Measurements from ENCODE around the gene TNIK. TPM values are rescaled to one million over a fixed set of nuclear protein-coding genes. Genes with fewer than 3 reads are reported as not detected.

Gene TNIK
- total and polyA plus RNA-seq, 2 experiments from 2014 or later = 14.6 to 34.3 TPM

DNA sequence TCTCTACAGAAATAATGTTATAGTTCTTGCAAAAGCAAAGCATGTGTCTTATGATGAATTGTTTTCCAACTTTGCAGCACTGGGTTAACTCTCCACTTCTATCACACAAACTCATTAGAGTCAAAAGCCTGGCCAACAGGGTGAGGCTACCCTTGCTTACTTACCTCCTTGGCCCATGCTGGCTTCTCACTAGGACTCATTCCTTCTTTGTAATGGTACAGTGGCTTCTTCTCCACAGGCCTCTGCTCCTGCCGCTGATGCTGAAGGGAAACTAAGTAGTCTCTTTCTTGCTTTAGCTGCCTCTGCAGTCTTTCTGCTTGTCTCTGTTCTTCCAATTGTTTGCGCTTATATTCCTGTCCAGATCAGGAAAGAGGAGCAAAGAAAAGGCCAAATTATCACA, 322.2 kb downstream of the TNIK start:
- H3K27ac ChIP-seq (ENCODE audit: low read depth) = no peak overlapping the region

More for the DNA sequence above, 322.2 kb downstream of the TNIK start:
- H3K9me2 ChIP-seq (ENCODE audit: insufficient read depth) = no peaks in the 10 kb centered on the region
- peaks cover 25% of the 10 kb centered on the region for H3K36me3 Mint-ChIP-seq (ENCODE audit: low read depth)
- H3K4me3 Mint-ChIP-seq = no peak overlapping the region
- H3K27me3 ChIP-seq (ENCODE audit: insufficient read depth) = no peaks in the 10 kb centered on the region
- no peak overlapping the region for H3K4me3 ChIP-seq
- H3F3A ChIP-seq (replicated peaks; ENCODE audit: low read depth) = no peaks in the 10 kb centered on the region
- H3K4me1 ChIP-seq (ENCODE audit: insufficient read depth) = no peaks in the 10 kb centered on the region
- no peak for DNase-seq (ENCODE audit: low spot score)
- no peak overlapping the region for H2AFZ ChIP-seq
- H3K79me2 ChIP-seq (replicated peaks; ENCODE audit: insufficient read depth) = no peaks in the 10 kb centered on the region
- H3K27ac Mint-ChIP-seq = no peak overlapping the region; the same call in 1 of the 2 replicates
- no peaks in the 10 kb centered on the region for H3K27me3 Mint-ChIP-seq (ENCODE audit: insufficient read depth, low read depth, poor library complexity)
- H3K9me3 Mint-ChIP-seq = no peaks in the 10 kb centered on the region
- H3K36me3 ChIP-seq (ENCODE audit: insufficient read depth) = no peaks in the 10 kb centered on the region
- TF ChIP-seq, protein P1, sequence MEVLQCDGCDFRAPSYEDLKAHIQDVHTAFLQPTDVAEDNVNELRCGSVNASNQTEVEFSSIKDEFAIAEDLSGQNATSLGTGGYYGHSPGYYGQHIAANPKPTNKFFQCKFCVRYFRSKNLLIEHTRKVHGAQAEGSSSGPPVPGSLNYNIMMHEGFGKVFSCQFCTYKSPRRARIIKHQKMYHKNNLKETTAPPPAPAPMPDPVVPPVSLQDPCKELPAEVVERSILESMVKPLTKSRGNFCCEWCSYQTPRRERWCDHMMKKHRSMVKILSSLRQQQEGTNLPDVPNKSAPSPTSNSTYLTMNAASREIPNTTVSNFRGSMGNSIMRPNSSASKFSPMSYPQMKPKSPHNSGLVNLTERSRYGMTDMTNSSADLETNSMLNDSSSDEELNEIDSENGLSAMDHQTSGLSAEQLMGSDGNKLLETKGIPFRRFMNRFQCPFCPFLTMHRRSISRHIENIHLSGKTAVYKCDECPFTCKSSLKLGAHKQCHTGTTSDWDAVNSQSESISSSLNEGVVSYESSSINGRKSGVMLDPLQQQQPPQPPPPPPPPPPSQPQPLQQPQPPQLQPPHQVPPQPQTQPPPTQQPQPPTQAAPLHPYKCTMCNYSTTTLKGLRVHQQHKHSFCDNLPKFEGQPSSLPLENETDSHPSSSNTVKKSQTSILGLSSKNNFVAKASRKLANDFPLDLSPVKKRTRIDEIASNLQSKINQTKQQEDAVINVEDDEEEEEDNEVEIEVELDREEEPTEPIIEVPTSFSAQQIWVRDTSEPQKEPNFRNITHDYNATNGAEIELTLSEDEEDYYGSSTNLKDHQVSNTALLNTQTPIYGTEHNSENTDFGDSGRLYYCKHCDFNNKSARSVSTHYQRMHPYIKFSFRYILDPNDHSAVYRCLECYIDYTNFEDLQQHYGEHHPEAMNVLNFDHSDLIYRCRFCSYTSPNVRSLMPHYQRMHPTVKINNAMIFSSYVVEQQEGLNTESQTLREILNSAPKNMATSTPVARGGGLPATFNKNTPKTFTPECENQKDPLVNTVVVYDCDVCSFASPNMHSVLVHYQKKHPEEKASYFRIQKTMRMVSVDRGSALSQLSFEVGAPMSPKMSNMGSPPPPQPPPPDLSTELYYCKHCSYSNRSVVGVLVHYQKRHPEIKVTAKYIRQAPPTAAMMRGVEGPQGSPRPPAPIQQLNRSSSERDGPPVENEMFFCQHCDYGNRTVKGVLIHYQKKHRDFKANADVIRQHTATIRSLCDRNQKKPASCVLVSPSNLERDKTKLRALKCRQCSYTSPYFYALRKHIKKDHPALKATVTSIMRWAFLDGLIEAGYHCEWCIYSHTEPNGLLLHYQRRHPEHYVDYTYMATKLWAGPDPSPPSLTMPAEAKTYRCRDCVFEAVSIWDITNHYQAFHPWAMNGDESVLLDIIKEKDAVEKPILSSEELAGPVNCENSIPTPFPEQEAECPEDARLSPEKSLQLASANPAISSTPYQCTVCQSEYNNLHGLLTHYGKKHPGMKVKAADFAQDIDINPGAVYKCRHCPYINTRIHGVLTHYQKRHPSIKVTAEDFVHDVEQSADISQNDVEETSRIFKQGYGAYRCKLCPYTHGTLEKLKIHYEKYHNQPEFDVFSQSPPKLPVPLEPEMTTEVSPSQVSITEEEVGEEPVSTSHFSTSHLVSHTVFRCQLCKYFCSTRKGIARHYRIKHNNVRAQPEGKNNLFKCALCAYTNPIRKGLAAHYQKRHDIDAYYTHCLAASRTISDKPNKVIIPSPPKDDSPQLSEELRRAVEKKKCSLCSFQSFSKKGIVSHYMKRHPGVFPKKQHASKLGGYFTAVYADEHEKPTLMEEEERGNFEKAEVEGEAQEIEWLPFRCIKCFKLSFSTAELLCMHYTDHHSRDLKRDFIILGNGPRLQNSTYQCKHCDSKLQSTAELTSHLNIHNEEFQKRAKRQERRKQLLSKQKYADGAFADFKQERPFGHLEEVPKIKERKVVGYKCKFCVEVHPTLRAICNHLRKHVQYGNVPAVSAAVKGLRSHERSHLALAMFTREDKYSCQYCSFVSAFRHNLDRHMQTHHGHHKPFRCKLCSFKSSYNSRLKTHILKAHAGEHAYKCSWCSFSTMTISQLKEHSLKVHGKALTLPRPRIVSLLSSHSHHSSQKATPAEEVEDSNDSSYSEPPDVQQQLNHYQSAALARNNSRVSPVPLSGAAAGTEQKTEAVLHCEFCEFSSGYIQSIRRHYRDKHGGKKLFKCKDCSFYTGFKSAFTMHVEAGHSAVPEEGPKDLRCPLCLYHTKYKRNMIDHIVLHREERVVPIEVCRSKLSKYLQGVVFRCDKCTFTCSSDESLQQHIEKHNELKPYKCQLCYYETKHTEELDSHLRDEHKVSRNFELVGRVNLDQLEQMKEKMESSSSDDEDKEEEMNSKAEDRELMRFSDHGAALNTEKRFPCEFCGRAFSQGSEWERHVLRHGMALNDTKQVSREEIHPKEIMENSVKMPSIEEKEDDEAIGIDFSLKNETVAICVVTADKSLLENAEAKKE (CRISPR knock-in tag; IDR thresholded peaks at IDR 0.05) = no peak
- TF ChIP-seq EZH2phosphoT487 (IDR thresholded peaks at IDR 0.05; ENCODE audit: unreplicated experiment) (no peak), EZH2 (IDR thresholded peaks at IDR 0.05; ENCODE audit: low read depth, unreplicated experiment) (no peak), CREB1 (CRISPR knock-in tag; IDR thresholded peaks at IDR 0.05; ENCODE audit: low read depth) (no peak), ZNF114 (CRISPR knock-in tag; IDR thresholded peaks at IDR 0.05) (no peak)
- TF ChIP-seq, protein P2, sequence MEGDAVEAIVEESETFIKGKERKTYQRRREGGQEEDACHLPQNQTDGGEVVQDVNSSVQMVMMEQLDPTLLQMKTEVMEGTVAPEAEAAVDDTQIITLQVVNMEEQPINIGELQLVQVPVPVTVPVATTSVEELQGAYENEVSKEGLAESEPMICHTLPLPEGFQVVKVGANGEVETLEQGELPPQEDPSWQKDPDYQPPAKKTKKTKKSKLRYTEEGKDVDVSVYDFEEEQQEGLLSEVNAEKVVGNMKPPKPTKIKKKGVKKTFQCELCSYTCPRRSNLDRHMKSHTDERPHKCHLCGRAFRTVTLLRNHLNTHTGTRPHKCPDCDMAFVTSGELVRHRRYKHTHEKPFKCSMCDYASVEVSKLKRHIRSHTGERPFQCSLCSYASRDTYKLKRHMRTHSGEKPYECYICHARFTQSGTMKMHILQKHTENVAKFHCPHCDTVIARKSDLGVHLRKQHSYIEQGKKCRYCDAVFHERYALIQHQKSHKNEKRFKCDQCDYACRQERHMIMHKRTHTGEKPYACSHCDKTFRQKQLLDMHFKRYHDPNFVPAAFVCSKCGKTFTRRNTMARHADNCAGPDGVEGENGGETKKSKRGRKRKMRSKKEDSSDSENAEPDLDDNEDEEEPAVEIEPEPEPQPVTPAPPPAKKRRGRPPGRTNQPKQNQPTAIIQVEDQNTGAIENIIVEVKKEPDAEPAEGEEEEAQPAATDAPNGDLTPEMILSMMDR (conservative IDR thresholded peaks at IDR 0.05; ENCODE audit: low read depth in 2 of 2) = no peak
- TF ChIP-seq, protein P3, sequence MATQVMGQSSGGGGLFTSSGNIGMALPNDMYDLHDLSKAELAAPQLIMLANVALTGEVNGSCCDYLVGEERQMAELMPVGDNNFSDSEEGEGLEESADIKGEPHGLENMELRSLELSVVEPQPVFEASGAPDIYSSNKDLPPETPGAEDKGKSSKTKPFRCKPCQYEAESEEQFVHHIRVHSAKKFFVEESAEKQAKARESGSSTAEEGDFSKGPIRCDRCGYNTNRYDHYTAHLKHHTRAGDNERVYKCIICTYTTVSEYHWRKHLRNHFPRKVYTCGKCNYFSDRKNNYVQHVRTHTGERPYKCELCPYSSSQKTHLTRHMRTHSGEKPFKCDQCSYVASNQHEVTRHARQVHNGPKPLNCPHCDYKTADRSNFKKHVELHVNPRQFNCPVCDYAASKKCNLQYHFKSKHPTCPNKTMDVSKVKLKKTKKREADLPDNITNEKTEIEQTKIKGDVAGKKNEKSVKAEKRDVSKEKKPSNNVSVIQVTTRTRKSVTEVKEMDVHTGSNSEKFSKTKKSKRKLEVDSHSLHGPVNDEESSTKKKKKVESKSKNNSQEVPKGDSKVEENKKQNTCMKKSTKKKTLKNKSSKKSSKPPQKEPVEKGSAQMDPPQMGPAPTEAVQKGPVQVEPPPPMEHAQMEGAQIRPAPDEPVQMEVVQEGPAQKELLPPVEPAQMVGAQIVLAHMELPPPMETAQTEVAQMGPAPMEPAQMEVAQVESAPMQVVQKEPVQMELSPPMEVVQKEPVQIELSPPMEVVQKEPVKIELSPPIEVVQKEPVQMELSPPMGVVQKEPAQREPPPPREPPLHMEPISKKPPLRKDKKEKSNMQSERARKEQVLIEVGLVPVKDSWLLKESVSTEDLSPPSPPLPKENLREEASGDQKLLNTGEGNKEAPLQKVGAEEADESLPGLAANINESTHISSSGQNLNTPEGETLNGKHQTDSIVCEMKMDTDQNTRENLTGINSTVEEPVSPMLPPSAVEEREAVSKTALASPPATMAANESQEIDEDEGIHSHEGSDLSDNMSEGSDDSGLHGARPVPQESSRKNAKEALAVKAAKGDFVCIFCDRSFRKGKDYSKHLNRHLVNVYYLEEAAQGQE (IDR thresholded peaks at IDR 0.05; ENCODE audit: unreplicated experiment) = no peak
- no peaks in the 10 kb centered on the region for H4K20me1 ChIP-seq (replicated peaks; ENCODE audit: insufficient read depth)
- no peak overlapping the region for H3K4me2 ChIP-seq
- ATAC-seq = peak; percentile 50; the same call in 1 of the 3 replicates
- peaks cover 2% of the 10 kb centered on the region for H3K4me1 Mint-ChIP-seq
